Keratinocyte (primary cell): ENCODE data around the gene CLTRN. TPM values are rescaled to one million over a fixed set of nuclear protein-coding genes. Genes with fewer than 3 reads are reported as not detected.

Source experiments
- DNase-seq: peaks from one replicate; pipeline ENCODE4 v3.0.0-alpha.2; 2011; ENCODE audit warnings: low read depth, missing footprints, low spot score
- FAIRE-seq: peaks from 2 replicates; lab custom pipeline; 2011; peaks lifted over from hg19 to GRCh38; lab: Jason Lieb, UNC
- H2AFZ ChIP-seq: 2 replicates; pipeline ENCODE4 v1.6.0; 2012; ENCODE audit warnings: low read length, control low read depth, inconsistent platforms; ENCODE audit not compliant: control insufficient read depth
- H3K27ac ChIP-seq: 2 replicates; pipeline ENCODE4 v1.5.1; 2011; ENCODE audit warnings: low read length; ENCODE audit not compliant: control insufficient read depth, insufficient read depth
- H3K27me3 ChIP-seq: 3 replicates; pipeline ENCODE4 v1.6.0; 2011; ENCODE audit warnings: low read length; ENCODE audit not compliant: control insufficient read depth, insufficient read depth; ENCODE audit errors: extremely low read depth
- H3K36me3 ChIP-seq, 2 experiments: 2 replicates in 1 of 2; 3 replicates in 1 of 2; pipeline ENCODE4 v1.5.1; 2011; ENCODE audit warnings: low read length in 2 of 2, mild to moderate bottlenecking in 1 of 2; ENCODE audit not compliant: control insufficient read depth in 2 of 2, insufficient read depth in 2 of 2; ENCODE audit errors: extremely low read depth in 1 of 2
- H3K4me1 ChIP-seq: 3 replicates; pipeline ENCODE4 v1.5.1; 2011; ENCODE audit warnings: low read length; ENCODE audit not compliant: control insufficient read depth, insufficient read depth; ENCODE audit errors: extremely low read depth
- H3K4me2 ChIP-seq: 3 replicates; pipeline ENCODE4 v1.6.0; 2011; ENCODE audit warnings: low read depth, low read length; ENCODE audit not compliant: control insufficient read depth, insufficient read depth; ENCODE audit errors: extremely low read depth
- H3K4me3 ChIP-seq, 3 experiments: fragments of 200-600 bp in 1 of 3; sonication (generic) in 1 of 3; 2 replicates in 2 of 3; 3 replicates in 1 of 3; pipeline ENCODE4 v1.5.1; 2011 to 2016; ENCODE audit warnings: low read length in 3 of 3, mild to moderate bottlenecking in 3 of 3, control low read depth in 2 of 3, inconsistent platforms in 1 of 3, low read depth in 1 of 3, mixed read lengths in 1 of 3, mixed run types in 1 of 3, moderate library complexity in 1 of 3; ENCODE audit not compliant: control insufficient read depth in 2 of 3, insufficient read depth in 2 of 3; ENCODE audit errors: extremely low read depth in 1 of 3
- H3K79me2 ChIP-seq: 2 replicates; pipeline ENCODE4 v1.6.0; 2012; ENCODE audit warnings: low read length; ENCODE audit not compliant: control insufficient read depth, insufficient read depth
- H3K9ac ChIP-seq: 3 replicates; pipeline ENCODE4 v1.6.0; 2011; ENCODE audit warnings: low read length; ENCODE audit not compliant: control insufficient read depth, insufficient read depth; ENCODE audit errors: extremely low read depth
- H3K9me1 ChIP-seq: 3 replicates; pipeline ENCODE4 v1.6.0; 2011; ENCODE audit warnings: low read length; ENCODE audit not compliant: control insufficient read depth, insufficient read depth; ENCODE audit errors: extremely low read depth
- H3K9me3 ChIP-seq: 2 replicates; pipeline ENCODE4 v1.5.1; 2012; ENCODE audit warnings: low read depth, low read length; ENCODE audit not compliant: control insufficient read depth
- H4K20me1 ChIP-seq: 3 replicates; pipeline ENCODE4 v1.6.0; 2011; ENCODE audit warnings: low read length; ENCODE audit not compliant: control insufficient read depth, insufficient read depth; ENCODE audit errors: extremely low read depth
- CTCF ChIP-seq, 3 experiments: IDR thresholded peaks in 1 of 3; conservative IDR thresholded peaks in 1 of 3; optimal IDR thresholded peaks in 1 of 3; 2 replicates in 2 of 3; 3 replicates in 1 of 3; pipeline versions ENCODE3 to v1.5.1; 2011; ENCODE audit warnings: low read length in 3 of 3, mild to moderate bottlenecking in 3 of 3, moderate library complexity in 2 of 3, control low read depth in 1 of 3, inconsistent platforms in 1 of 3; ENCODE audit not compliant: insufficient read depth in 2 of 3; ENCODE audit errors: extremely low read depth in 1 of 3
- EZH2 ChIP-seq: IDR thresholded peaks from one replicate; pipeline ENCODE4 v1.6.1; 2012; ENCODE audit warnings: inconsistent platforms, mild to moderate bottlenecking, low read length, moderate library complexity
- dilution Hi-C: fragments of 300-500 bp; cut with MboI; formaldehyde crosslinking; loops from one replicate; pipeline ENCODE4 v1.7.0; 2020; ENCODE audit warnings: low sequenced_read_pairs; ENCODE audit not compliant: extremely low pct_ligation_motif_present
- polyA plus RNA-seq, 5 experiments: library from polyadenylated mRNA; depleted of rRNA in 3 of 5; stranded (reverse) in 3 of 5; stranded (forward) in 1 of 5; unstranded in 1 of 5; fragments of >200 nt; gene quantifications; 1 replicate in 1 of 5; 2 replicates in 3 of 5; 3 replicates in 1 of 5; pipeline versions ENCODE4 v1.2.1 to v1.2.3, GENCODE V29; 2011 to 2012; ENCODE audit warnings: missing spikeins in 2 of 5, low read depth in 1 of 5, low replicate concordance in 1 of 5

Gene CLTRN
- polyA plus RNA-seq, 1 donor (not counting 4 experiments of a cell fraction or from before 2014, with no cell fraction given) = 1.4 TPM

- H3K36me3 ChIP-seq = no peaks in the 10 kb centered on the region
- no peaks in the 10 kb centered on the region for H3K27me3 ChIP-seq
- DNase-seq = no peak
- no peaks in the 10 kb centered on the region for H3K9me1 ChIP-seq
- no peak overlapping the region for H3K4me3 ChIP-seq
- no peaks in the 10 kb centered on the region for H4K20me1 ChIP-seq
- TF ChIP-seq CTCF (optimal IDR thresholded peaks at IDR 0.05 in 1 of 3, IDR thresholded peaks at IDR 0.05 in 1 of 3, conservative IDR thresholded peaks at IDR 0.05 in 1 of 3; ENCODE audit: extremely low read depth in 1 of 3, insufficient read depth in 2 of 3, low read length in 3 of 3) (no peak), EZH2 (no peak)
- no peak overlapping the region for H3K4me2 ChIP-seq
- no peak for FAIRE-seq
- H3K9me3 ChIP-seq = no peaks in the 10 kb centered on the region
- no peak overlapping the region for H2AFZ ChIP-seq
- no peak overlapping the region for H3K27ac ChIP-seq
- no peaks in the 10 kb centered on the region for H3K79me2 ChIP-seq
- dilution Hi-C loops = no loop called here
- no peak overlapping the region for H3K9ac ChIP-seq
- H3K4me1 ChIP-seq = no peaks in the 10 kb centered on the region
Observed at GRCh38 chrX:15605226-15605625, 59.4 kb downstream of the CLTRN start.

GRCh38 chrX:15602761-15603160, 61.8 kb downstream of the CLTRN start:
- Histone ChIP-seq H3K27me3 (no peaks in the 10 kb centered on the region), H3K4me2 (no peak overlapping the region), H3K4me3 (no peak overlapping the region), H3K27ac (no peak overlapping the region), H3K36me3 (no peaks in the 10 kb centered on the region), H3K9ac (no peak overlapping the region), H3K9me3 (no peaks in the 10 kb centered on the region), H3K4me1 (no peaks in the 10 kb centered on the region), H3K9me1 (no peaks in the 10 kb centered on the region), H4K20me1 (no peaks in the 10 kb centered on the region), H3K79me2 (no peaks in the 10 kb centered on the region), H2AFZ (no peak overlapping the region)
- no peak for FAIRE-seq
- TF ChIP-seq CTCF (optimal IDR thresholded peaks at IDR 0.05 in 1 of 3, IDR thresholded peaks at IDR 0.05 in 1 of 3, conservative IDR thresholded peaks at IDR 0.05 in 1 of 3; ENCODE audit: extremely low read depth in 1 of 3, insufficient read depth in 2 of 3, low read length in 3 of 3) (no peak), EZH2 (no peak)
- dilution Hi-C loops = no loop called here
- DNase-seq = no peak
